ENCODE data around the gene SPP1. TPM values are rescaled to one million over a fixed set of nuclear protein-coding genes. Genes with fewer than 3 reads are reported as not detected.

The SPP1 gene
- total RNA-seq, result 10 to 100 TPM in 1 of 2 donors, 1 to 10 TPM in 1; 3.0 to 28.6 TPM

DNA sequence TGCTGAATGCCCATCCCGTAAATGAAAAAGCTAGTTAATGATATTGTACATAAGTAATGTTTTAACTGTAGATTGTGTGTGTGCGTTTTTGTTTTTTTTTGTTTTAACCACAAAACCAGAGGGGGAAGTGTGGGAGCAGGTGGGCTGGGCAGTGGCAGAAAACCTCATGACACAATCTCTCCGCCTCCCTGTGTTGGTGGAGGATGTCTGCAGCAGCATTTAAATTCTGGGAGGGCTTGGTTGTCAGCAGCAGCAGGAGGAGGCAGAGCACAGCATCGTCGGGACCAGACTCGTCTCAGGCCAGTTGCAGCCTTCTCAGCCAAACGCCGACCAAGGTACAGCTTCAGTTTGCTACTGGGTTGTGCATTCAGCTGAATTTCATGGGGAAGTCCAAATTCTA is at the start of gene SPP1:
Gene SPP1, plus strand, starts transcription at position 249 of the 400 bp plus-strand sequence. CDS start 1,182 bp downstream, outside the sequence.

DNA sequence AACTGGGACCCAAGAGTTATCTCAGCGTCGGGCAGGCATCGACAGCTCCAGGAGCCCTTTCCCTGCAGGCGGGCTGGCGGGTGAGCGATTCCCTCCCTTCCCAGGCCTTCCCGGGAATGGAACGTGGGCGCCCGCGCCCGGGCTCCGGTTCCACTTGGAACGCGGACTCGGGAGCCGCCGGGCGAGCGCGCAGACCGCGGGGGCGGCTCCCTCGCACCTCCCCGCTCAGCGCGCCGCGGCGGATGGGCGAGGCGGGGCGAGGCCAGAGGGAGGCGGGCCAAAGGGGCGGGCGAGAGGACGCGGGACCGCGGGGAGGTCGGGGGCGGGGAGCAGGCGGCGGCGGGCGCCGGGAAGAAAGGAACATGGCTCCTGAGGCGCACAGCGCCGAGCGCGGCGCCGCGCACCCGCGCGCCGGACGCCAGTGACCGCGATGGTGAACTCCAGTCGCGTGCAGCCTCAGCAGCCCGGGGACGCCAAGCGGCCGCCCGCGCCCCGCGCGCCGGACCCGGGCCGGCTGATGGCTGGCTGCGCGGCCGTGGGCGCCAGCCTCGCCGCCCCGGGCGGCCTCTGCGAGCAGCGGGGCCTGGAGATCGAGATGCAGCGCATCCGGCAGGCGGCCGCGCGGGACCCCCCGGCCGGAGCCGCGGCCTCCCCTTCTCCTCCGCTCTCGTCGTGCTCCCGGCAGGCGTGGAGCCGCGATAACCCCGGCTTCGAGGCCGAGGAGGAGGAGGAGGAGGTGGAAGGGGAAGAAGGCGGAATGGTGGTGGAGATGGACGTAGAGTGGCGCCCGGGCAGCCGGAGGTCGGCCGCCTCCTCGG is 32.0 kb downstream of the SPP1 start, which contains the start of gene PKD2:
Gene PKD2, plus strand, starts transcription at position 332 of the 818 bp plus-strand sequence. Its CDS starts 99 bp downstream, at position 431.

Small RNAs within 50 kb of the gene (small RNA-seq; reads per million reads assigned to genes)
- 0.06 to 0.86 reads per million in 2 donors for gene RNU1-36P

Other genes starting within 250 kb of the SPP1 start
- gene IBSP, start 176.2 kb upstream of the SPP1 start, total RNA-seq, result not detected
- gene MEPE, start 142.7 kb upstream of the SPP1 start, total RNA-seq, result not detected
- 10 to 100 TPM; 42.6 to 61.9 TPM for gene PKD2, start 31.9 kb downstream of the SPP1 start, total RNA-seq
- 1 to 10 TPM; 2.0 to 2.1 TPM for gene ABCG2, start 182.9 kb downstream of the SPP1 start, total RNA-seq